Right cardiac atrium (tissue), 5 donors: Measurements from ENCODE around the gene TCHH. TPM values are rescaled to one million over a fixed set of nuclear protein-coding genes. Genes with fewer than 3 reads are reported as not detected.
A peak's percentile ranks its signal among the peaks of the same experiment; 100 is the strongest.
"Not testable (repeated sequence)": the region's sequence is repeated elsewhere in the genome, so short reads cannot be mapped to it uniquely, and the experiment has no call there.

ENCODE experiments used
- ATAC-seq, 2 donors: fragments of 200-7000 bp; cut with Tn5 transposase; one replicate each; pipeline versions ENCODE4 v1.8.0 to v1.9.1; 2020; ENCODE audit warnings: moderate library complexity in 2 of 2, mild to moderate bottlenecking in 1 of 2
- DNase-seq, 3 donors: peaks; one replicate each; pipeline ENCODE4 v3.0.0-alpha.2; 2020
- H3K27ac ChIP-seq: one replicate; pipeline ENCODE4 v1.5.1; 2013; ENCODE audit warnings: mild to moderate bottlenecking, low read length, control low read depth, moderate library complexity
- H3K27me3 ChIP-seq: one replicate; pipeline ENCODE4 v1.6.1; 2013; ENCODE audit not compliant: control insufficient read depth, insufficient read depth
- H3K4me1 ChIP-seq: one replicate; pipeline ENCODE4 v1.6.1; 2013; ENCODE audit warnings: low read length; ENCODE audit not compliant: control insufficient read depth, insufficient read depth
- H3K4me3 ChIP-seq: one replicate; pipeline ENCODE4 v1.5.1; 2013; ENCODE audit warnings: low read length, control low read depth
- H3K9me3 ChIP-seq: one replicate; pipeline ENCODE4 v1.6.1; 2013; ENCODE audit warnings: low read length; ENCODE audit not compliant: control insufficient read depth
- WGBS: extraction: QIAGEN DNeasy Blood & Tissue Kit; methylation state at CpG from one replicate; pipeline ENCODE4 v1.1.7; 2013; 5-methylcytosine and 5-hydroxymethylcytosine counted together
- intact Hi-C, 4 donors: fragments of 100-400 bp; cut with DNase I; formaldehyde crosslinking; loops; one replicate each; pipeline versions ENCODE4 v1.11.0 to v1.14.0; 2022 to 2023
- polyA plus RNA-seq: library from polyadenylated mRNA; stranded (reverse); fragments of 200-250 nt; gene quantifications from one replicate; pipeline ENCODE4 v1.2.3, GENCODE V29; 2013
- total RNA-seq, 4 donors: library from RNA; stranded (reverse); fragmentation: NEBNext Ultra II Directional; extraction: Animal tissue kit (Norgen Biotek cat#: 25700); gene quantifications; one replicate each; pipeline ENCODE4 v1.2.1, GENCODE V29; 2021
- donor health status: healthy with polysubstance abuse.
- donor health status: DM: no; HTN: yes; CAD: no.
- donor health status: DM: no; HTN: no; CAD: no.
- donor health status: DM: no; HTN: yes; CAD: no; lungs with severe emphysema.
- donor health status: DM: yes; HTN: yes; CAD: no.

The TCHH gene
- total and polyA plus RNA-seq, 5 donors = 0.03 to 0.11 (median 0.09) TPM

DNA sequence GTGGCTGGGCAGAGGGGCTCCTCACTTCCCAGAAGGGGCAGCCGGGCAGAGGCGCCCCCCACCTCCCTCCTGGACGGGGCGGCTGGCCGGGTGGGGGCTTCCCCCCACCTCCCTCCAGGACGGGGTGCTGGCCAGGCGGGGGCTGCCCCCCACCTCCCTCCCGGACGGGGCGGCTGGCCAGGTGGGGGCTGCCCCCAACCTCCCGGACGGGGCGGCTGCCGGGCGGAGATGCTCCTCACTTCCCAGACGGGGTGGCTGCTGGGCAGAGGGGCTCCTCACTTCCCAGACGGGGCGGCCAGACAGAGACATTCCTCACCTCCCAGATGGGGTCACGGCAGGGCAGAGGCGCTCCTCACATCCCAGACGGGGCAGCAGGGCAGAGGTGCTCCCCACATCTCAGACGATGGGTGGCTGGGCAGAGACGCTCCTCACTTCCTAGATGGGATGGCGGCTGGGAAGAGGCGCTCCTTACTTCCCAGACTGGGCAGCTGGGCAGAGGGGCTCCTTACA is 29.5 kb upstream of the TCHH start:
- ATAC-seq, H3K9me3 ChIP-seq, H3K4me3 ChIP-seq, H3K4me1 ChIP-seq, H3K27me3 ChIP-seq, H3K27ac ChIP-seq: not testable (repeated sequence)
- intact Hi-C loops = loop anchor here in 3 of 4 donors (5.0 kb wide), 3 partner anchors 38 to 313 kb away; no protein-coding TSS in a partner anchor
- DNase-seq = peak in 1 of 3 donors; percentile 53
- 93% methylated on average over 25 of the region's 25 CpGs for WGBS

DNA sequence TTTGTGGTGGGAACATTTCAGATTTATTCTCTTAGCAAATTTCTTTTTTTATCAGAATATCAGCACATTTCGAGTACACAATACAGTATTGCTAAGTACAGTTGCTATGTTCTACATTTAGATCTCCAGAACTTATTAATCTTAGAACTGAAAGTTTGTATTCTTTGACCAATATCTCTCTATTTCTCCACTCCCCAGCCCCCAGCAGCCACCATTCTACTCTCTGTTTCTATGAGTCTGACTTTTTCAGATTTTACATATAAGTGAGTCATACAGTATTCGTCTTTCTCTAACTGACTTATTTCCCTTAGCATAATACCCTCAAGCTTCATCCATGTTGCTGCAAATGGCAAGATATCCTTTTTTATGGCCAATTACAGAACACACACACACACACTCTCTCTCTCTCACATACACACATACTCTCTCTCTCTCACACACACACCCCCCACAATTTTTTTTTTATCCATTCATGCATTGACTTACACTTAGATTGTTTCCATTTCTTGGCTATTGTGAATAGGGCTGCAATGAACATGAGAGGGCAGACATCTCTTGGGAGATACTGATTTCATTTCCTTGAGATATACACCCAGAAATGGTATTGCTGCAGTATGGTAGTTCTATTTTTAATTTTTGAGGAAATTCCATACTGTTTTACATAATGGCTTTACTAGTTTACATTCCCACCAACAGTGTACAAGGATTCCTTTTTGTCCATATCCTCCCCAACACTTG is 28.1 kb upstream of the TCHH start:
- ATAC-seq = no peak
- Histone ChIP-seq H3K27me3 (peaks cover 2% of the 10 kb centered on the region), H3K4me3 (no peak overlapping the region), H3K9me3 (peaks cover 6% of the 10 kb centered on the region), H3K4me1 (no peaks in the 10 kb centered on the region), H3K27ac (no peak overlapping the region)
- 50% methylated on average over 2 of the region's 2 CpGs for WGBS
- DNase-seq = no peak
- intact Hi-C loops = loop anchor here in 3 of 4 donors (2.0 to 5.0 kb wide), 4 partner anchors 39 to 314 kb away; no protein-coding TSS in a partner anchor

DNA sequence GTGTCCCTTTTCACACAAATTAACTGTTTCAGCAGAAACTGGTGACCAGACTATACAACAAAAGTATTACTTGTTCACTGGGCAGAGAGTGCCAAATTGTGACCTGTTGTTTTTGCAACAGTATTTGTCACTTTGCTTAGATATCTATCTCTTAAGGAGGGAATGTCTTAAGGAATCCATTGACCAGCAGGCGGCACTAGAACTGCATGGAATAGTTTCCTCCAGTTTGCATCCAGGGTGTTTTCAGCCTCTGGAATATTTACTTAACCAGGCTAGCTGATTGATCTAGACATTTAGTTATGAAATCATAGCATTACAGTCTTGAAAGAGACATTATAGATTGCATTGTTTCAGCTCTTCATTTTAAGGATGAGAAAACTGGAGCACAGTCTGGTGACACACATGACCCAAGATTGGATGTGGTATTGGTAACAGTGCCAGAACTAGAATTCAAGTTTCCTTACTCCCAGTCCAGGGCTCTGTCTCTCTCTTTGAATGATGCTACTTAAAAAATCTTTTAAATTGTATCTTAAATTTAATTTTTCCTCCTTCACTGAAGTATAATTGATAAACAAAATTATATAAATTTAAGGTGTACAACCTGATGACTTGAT is 26.8 kb upstream of the TCHH start:
- DNase-seq = peak; percentile 44 to 72 (median 48)
- no peak overlapping the region for H3K27ac ChIP-seq
- peaks cover 2% of the 10 kb centered on the region for H3K27me3 ChIP-seq
- peak; percentile 51 to 53 for ATAC-seq
- no peaks in the 10 kb centered on the region for H3K9me3 ChIP-seq
- WGBS = 2% methylated on average over 1 of the region's 1 CpG
- no peak overlapping the region for H3K4me3 ChIP-seq
- intact Hi-C loops = loop anchor here in 3 of 4 donors (2.0 to 5.0 kb wide), 4 partner anchors 40 to 315 kb away; no protein-coding TSS in a partner anchor
- H3K4me1 ChIP-seq = no peaks in the 10 kb centered on the region

DNA sequence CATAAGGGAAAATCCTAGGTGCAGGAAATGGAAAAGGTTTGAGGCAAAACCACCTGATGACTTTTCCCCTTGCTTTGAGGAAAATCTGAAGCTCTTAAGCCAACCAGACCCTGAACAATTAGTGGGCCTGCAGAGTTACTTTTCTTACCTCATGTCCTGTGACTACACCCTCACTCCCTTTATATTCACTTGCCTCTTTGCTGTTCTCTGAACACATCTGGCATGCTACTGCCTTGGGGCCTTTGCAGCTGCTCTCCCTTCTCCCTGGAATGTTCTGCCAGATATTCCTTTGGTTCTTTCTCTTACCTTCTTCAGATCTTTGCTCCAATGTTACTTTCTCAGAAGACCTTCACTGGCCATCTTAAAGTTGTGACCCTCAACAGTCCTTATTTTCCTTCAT is 22.0 kb upstream of the TCHH start:
- H3K27me3 ChIP-seq = peaks cover 2% of the 10 kb centered on the region
- no peaks in the 10 kb centered on the region for H3K4me1 ChIP-seq
- H3K9me3 ChIP-seq = no peaks in the 10 kb centered on the region
- no peak for DNase-seq
- H3K27ac ChIP-seq = no peak overlapping the region
- intact Hi-C loops = no loop called here
- ATAC-seq = no peak
- no peak overlapping the region for H3K4me3 ChIP-seq

DNA sequence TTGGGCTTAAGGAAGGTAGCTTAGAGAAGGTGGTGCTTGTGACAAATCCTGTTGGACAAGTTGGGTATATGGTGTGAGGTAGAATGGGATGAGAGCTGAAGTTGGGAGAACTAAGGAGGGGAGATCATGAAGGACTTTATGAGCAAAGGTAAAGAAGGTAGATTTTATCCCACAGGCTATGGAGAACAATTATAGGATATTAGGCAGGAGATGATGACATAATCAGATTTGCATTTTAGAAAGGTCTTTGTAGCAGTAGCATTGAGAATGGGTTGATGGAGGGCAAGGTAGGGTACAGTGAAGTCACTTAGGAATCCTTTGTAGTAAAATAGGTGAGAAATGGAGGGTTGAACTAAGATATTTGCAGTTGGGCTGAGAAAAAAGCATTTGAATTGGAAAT is 14.9 kb upstream of the TCHH start:
- no peak overlapping the region for H3K27ac ChIP-seq
- no peak for DNase-seq
- H3K9me3 ChIP-seq = no peaks in the 10 kb centered on the region
- intact Hi-C loops = no loop called here
- no peak for ATAC-seq
- H3K27me3 ChIP-seq = no peaks in the 10 kb centered on the region
- H3K4me3 ChIP-seq = no peak overlapping the region
- H3K4me1 ChIP-seq = no peaks in the 10 kb centered on the region

DNA sequence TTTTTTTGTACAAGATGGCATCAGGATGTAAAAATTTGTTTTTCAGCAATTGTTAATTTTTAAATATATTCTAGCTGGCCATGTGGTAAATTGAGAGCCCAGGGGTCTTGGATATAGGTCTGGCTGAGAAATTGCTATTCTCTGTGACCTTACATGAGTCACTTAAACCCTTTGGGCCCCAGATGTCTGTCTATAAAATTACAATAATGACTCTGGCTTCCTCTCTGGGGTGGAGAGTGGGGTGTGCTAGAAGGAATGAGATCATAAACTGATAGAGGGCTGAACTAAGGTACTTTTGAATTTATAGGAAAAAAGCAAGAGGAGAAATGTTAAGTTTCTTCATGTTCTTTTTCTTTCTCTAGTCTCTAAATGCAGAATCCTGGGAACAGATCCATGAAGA is 12.4 kb upstream of the TCHH start:
- no peaks in the 10 kb centered on the region for H3K4me1 ChIP-seq
- no peaks in the 10 kb centered on the region for H3K27me3 ChIP-seq
- ATAC-seq (no peak), DNase-seq (no peak)
- intact Hi-C loops = no loop called here
- H3K27ac ChIP-seq = no peak overlapping the region
- H3K4me3 ChIP-seq = no peak overlapping the region
- H3K9me3 ChIP-seq = no peaks in the 10 kb centered on the region

DNA sequence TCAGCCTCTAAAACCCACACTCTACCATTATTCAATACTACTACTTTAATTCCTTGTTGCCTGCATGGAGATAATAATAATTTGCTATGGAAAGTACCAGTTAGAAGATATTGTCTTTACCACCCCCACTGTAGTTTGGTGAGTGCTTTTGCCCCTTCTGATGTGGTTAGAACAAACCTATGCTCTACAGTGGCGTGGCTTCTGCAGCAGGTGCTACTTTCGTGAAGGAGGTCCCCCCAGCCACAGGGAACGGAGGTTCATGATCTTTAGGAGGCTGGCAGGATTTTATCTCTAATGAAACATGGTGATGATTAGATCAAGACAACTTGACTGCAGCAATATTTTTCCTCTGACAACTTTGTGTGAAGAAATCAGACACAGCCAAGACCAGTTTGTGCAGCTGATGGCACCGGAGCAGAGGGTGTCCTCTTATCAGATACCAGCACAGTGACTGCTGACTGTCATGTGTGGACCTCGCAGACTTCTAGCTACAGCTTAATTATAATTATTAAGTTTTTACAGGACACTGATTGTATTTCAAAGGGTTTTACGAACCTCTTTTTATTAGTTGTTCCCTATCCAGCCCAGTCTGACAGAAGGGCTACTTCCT is 10.7 kb upstream of the TCHH start:
- Histone ChIP-seq H3K4me1 (no peaks in the 10 kb centered on the region), H3K27ac (no peak overlapping the region), H3K27me3 (no peaks in the 10 kb centered on the region), H3K4me3 (no peak overlapping the region), H3K9me3 (no peaks in the 10 kb centered on the region)
- WGBS = 68% methylated on average over 6 of the region's 6 CpGs
- DNase-seq (no peak), ATAC-seq (no peak)
- intact Hi-C loops = no loop called here

DNA sequence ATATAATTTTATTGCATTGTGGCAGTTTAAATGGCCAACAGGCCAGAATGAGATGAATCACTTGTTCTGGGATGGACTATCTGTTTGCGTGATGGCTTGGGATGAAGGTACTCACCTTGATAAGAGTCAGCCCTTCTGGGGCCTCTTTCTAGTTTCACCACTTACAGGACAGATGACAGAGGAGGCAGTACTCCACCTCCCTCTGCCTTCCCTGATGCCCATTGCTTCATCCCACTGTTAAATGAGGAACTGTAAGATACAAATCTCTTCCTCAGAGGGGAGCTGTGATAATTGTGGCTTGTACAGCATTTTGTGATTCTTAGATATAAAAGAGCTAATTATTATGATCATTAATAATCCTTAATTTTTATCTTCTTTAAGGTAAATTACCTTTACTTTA is 3.7 kb upstream of the TCHH start:
- intact Hi-C loops = no loop called here
- peaks cover 16% of the 10 kb centered on the region for H3K27me3 ChIP-seq
- WGBS = 89% methylated on average over 1 of the region's 1 CpG

DNA sequence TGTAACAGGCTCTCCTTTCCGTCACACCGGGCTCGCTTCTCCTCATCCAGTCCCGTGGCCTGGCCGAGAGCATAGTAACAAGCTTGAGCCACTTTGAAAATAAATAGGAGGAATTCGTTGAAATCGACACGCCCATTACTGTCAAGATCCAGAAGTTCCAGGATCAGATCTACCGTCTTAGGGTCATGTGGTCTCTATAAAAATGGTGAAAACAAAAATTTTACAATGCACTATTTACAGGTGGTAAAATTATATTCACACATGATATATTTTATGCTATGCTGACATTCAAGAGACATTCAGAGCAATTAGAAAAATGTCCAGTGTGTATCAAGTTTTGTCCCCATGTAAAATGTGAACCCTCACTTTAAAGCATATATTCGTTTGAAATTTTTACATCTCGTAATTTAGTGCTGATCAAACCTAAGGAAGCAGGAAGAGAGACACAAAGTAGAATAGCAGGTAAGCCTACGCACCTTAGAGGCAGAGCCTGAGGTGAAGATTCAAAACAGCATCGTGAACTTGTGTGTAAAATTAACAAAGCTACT is 2.3 kb downstream of the TCHH start:
- H3K27me3 ChIP-seq = peaks cover 11% of the 10 kb centered on the region
- no peak for ATAC-seq
- 19% methylated on average over 13 of the region's 13 CpGs for WGBS

More for the DNA sequence above, 3.7 kb upstream of the TCHH start:
- ATAC-seq = no peak
- no peaks in the 10 kb centered on the region for H3K4me1 ChIP-seq
- no peak for DNase-seq
- H3K9me3 ChIP-seq = no peaks in the 10 kb centered on the region
- no peak overlapping the region for H3K4me3 ChIP-seq
- no peak overlapping the region for H3K27ac ChIP-seq

DNA sequence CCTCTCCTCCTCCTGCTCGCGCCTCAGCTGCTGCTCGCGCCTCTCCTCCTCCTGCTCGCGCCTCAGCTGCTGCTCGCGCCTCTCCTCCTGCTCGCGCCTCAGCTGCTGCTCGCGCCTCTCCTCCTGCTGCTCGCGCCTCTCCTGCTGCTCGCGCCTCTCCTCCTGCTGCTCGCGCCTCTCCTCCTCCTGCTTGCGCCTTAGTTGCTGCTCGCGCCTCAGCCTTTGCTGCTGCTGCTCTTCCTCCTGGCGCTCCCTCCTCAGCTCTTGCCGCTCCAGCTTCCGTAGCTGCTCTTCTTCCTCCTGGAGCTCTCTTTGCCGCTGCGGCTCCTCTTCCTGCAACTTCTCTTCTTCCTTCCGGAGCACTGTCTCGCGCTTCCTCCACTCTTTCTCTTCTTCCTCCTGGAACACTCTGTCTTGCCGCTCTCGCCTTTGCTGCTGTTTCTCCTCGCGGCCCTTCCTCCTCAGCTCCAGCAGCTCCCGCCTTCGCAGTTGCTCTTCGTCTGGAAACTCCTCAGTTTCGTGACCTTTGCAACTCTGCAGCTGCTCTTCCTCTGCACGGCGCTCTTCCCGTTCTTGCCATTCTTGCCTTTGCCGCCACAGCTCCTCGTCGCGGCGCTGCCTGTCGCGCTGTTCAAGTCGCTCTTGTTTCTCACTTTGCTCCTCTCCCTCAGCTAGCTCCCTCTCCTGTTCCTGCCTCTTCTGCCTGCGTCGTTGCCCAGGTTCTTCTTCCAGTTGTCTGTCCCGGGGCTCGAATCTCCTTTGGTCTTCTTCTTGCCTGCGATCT is 3.0 kb downstream of the TCHH start:
- peak in 2 of 3 donors; percentile 43 to 48 for DNase-seq
- intact Hi-C loops = no loop called here
- H3K27ac ChIP-seq = no peak overlapping the region
- no peak for ATAC-seq
- peaks cover 19% of the 10 kb centered on the region for H3K4me1 ChIP-seq
- WGBS = 2% methylated on average over 53 of the region's 53 CpGs
- H3K9me3 ChIP-seq = peaks cover 2% of the 10 kb centered on the region
- peak overlapping the region; percentile 36 for H3K4me3 ChIP-seq
- H3K27me3 ChIP-seq = peaks cover 11% of the 10 kb centered on the region

More for the DNA sequence above, 2.3 kb downstream of the TCHH start:
- no peak for DNase-seq
- Histone ChIP-seq H3K27ac (no peak overlapping the region), H3K4me3 (no peak overlapping the region), H3K9me3 (peaks cover 2% of the 10 kb centered on the region), H3K4me1 (peaks cover 19% of the 10 kb centered on the region)
- intact Hi-C loops = no loop called here
